GM21423 (cell line): ENCODE measurements around the gene SUCLG1.
"Not testable (repeated sequence)": the region's sequence is repeated elsewhere in the genome, so short reads cannot be mapped to it uniquely, and the experiment has no call there.

Experiments used
- ATAC-seq: cut with Tn5 transposase; IDR thresholded peaks from one replicate; pipeline ENCODE4 v1.9.1; 2021; ENCODE audit warnings: mild to moderate bottlenecking, moderate library complexity; ENCODE audit not compliant: unreplicated experiment

Gene SUCLG1

DNA sequence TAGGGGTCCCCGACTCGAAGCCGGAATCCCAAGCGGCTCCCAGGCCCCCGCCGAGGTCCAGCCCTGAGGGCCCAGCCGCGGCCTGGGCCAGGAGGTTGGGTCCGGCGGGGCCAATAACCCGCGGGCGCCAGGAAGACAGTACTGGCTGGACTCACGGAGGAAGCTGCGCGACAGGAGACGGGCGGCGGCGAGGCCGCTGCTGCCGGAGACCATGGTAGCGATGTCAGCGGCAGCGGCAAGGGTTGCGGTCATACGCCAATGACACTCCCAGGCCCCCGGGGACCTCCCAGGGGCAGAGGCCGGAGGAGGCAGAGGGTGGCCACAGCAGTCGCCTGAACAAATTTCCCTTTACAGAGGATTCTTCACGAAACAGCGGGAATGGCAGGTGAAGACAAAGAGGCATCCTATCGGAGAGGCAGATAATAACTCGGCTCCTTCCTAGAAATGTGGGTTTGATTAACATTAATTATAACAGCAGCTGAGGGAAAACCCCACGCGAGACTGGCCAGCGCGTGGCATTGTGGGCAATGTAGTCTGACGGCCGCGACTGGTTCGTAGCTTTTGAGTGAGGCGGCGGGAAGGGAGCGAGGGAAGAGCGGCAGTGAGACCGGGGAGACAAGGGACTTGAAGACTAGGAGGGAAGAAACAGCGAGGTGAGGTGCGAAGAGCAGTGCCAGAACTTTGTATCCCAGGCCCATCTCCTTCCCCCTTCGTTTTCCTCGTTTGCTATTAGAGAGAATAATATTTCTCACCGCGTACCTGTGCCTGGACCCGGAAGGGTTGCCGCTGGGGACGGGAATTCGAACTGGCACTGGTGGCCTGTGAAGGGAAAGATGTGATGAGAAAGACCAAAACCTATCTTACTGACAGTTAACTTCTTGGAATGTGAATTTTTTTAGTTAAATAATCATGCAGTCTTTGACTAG lies at the start of gene SUCLG1:
Gene SUCLG1 (minus strand): TSS at position 263 of the 926 bp plus-strand sequence. CDS start 11 bp downstream, at position 252.
- ATAC-seq = peak; percentile 91

GRCh38 chr2:84498150-84498799 lies 39.2 kb upstream of the SUCLG1 start:
- ATAC-seq = no peak

DNA sequence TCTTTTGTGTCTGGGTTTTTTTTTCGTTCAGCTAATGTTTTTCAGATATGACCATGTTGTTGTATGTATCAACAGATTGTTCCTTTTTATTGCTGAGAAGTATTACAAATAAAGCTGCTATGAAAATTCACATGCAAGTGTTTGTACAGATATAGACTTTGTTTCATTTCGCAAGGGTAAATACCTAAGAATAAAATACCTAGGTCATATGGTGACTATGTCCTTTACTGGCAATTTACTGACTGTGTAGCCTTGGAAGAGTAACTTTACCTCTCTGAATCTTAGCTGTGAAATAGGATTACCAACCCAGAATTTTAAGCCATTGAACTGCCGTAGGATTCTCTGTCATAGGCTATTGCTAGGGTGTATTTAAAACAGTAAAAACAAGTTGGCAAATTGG lies 38.2 kb upstream of the SUCLG1 start:
- ATAC-seq = no peak

- no peak for ATAC-seq
Observed at GRCh38 chr2:84496386-84496785, 37.3 kb upstream of the SUCLG1 start.

GRCh38 chr2:84495539-84496146 lies 36.6 kb upstream of the SUCLG1 start:
- ATAC-seq = peak; percentile 79

- ATAC-seq = no peak
Observed at GRCh38 chr2:84494070-84494469, 35.0 kb upstream of the SUCLG1 start.

- no peak for ATAC-seq
Observed at GRCh38 chr2:84493514-84493913, 34.4 kb upstream of the SUCLG1 start.

DNA sequence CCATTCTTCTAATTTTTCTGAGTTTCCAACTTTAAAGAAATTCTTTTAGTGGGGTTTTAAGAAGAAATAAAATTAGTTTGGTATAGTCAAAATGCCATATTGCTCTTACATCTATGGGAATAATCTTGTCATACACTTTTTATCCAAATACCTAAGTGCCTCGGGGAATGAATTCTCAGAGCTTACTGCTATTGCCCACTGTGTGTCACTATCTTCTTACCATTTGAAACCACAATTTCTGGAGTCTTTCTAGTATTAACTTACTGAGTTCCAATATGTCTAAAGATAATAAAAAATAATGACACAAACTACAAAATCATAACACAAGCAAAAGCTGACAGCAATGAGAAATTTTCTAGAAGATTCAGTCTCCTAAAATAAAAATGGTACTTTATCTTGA lies 33.5 kb upstream of the SUCLG1 start:
- no peak for ATAC-seq

- ATAC-seq = no peak
Observed at GRCh38 chr2:84491741-84492140, 32.7 kb upstream of the SUCLG1 start.

DNA sequence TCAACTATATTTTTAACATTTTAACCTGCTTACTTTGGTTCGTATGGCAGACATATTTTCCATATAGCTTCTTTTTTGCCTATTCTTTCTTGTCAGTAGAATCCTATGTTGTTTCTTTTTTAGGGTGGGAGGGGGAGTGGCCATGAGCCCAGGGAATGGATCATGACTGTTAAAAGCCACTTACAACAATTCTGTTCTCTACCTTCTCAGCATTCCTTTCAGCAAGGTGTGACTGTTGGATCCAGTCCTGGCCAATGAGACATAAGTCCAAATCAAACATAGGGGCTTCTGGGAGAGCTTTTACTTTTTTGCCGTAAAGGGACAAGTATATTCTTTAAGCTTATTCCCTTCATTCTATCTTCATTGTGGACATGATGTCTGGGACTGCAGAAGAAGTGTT lies 32.2 kb upstream of the SUCLG1 start:
- no peak for ATAC-seq

- no peak for ATAC-seq
Observed at GRCh38 chr2:84487298-84487996, 28.4 kb upstream of the SUCLG1 start.

GRCh38 chr2:84486441-84487115 lies 27.5 kb upstream of the SUCLG1 start:
- ATAC-seq = no peak

GRCh38 chr2:84483320-84483719 lies 24.2 kb upstream of the SUCLG1 start:
- no peak for ATAC-seq

- no peak for ATAC-seq
Observed at GRCh38 chr2:84482603-84483002, 23.5 kb upstream of the SUCLG1 start.

- no peak for ATAC-seq
Observed at GRCh38 chr2:84481702-84482101, 22.6 kb upstream of the SUCLG1 start.

DNA sequence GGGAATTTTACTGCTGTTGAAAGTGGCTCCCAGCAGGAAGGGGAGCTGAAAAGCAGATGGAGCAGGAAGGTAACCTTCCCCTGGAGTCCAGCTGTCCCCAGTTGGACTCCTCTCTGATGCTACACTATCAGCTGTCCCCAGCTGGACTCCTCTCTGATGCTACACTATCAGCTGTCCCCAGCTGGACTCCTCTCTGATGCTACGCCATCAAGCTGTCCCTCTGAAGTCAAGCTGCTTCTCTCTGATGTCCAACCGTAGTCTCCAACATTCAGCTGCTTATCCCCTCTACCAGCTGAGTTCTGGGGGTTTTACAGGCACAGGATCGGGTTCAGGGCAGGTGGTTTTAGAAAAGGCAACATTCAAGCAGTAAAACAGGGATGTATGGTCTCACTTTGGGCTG lies 19.8 kb upstream of the SUCLG1 start:
- ATAC-seq = no peak

DNA sequence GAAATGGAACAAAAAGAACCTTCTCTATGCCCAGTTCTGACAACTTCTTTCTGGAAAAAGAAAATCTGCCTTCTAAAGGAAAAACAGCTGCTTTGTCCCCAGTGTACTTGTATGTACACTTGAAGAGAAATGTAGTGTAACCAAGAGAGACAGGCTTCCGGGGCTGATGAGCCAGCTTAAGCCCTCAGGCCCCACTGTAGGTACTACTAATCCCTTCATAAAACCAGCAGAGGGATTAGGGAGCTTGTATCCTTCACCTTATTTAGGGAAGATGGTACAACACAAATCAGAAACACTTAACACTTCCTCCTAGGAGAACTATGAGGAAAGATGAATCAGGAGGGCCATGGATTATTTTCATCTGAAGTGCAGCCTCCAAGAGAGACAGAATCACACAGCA lies 18.8 kb upstream of the SUCLG1 start:
- ATAC-seq = no peak

DNA sequence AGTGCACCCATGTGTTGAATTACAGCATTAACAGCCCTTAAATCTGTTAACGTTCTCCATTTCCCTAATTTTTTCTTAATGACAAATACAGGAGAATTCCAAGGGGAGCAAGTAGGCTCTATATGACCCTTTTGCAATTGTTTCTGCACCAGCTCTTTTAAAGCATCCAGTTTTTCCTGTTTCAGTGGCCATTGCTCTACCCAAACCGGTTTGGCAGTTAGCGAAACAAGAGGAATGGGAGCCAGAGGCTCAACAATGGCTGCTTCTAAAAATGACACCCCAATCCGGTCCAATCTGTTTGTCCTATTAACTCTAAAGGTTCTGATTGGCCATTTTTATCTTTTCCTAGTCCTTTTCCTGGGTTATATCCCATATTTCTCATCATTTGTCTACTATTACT lies 15.1 kb upstream of the SUCLG1 start:
- no peak for ATAC-seq

GRCh38 chr2:84472856-84473565 lies 13.9 kb upstream of the SUCLG1 start:
- no peak for ATAC-seq

GRCh38 chr2:84472423-84472822 lies 13.3 kb upstream of the SUCLG1 start:
- not testable (repeated sequence) for ATAC-seq
